Measurements from ENCODE around the gene LIPA. TPM values are rescaled to one million over a fixed set of nuclear protein-coding genes. Genes with fewer than 3 reads are reported as not detected.

Gene LIPA
- total RNA-seq, 1 donor from 2014 or later = 50.4 TPM

DNA sequence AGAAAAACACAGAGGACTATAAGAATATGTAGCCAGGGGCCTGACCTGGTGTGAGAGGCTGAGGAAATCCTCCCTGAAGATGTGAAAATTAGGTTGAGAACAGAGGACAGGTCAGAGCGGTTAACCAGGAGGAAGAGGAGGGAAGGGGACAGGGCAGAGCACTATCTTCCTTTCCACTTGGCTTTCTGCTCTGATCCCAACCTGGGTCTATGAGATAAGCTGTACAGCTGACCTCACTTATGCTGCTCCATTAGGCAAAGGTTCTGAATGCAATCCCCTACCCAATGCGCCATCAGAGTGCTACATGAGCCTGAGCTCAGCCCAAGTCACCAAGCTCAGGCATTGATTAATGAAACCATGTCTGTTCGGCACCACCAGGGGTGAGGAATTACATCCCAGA, 10.5 kb downstream of the LIPA start:
- DNase-seq (ENCODE audit: low read depth) = no peak

DNA sequence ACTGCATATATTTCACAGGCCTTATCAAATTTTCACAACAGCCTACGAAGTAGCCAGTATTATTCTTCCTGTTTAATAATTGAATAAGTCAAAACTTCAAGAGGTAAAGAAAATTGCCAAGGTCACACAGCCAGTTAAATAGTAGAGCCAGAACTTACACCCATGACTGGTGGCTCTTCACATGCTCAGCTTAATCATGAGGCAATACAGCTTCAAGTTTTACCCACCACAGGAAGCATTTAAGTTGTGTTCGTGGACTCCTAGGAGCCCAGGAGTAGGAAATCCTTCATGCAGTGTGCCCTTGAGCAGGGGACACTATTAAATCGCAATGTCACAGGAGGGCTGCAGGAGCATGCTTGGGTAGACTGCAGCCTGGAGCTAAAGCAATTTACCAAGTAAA, 11.1 kb downstream of the LIPA start:
- no peak for DNase-seq (ENCODE audit: low read depth)

DNA sequence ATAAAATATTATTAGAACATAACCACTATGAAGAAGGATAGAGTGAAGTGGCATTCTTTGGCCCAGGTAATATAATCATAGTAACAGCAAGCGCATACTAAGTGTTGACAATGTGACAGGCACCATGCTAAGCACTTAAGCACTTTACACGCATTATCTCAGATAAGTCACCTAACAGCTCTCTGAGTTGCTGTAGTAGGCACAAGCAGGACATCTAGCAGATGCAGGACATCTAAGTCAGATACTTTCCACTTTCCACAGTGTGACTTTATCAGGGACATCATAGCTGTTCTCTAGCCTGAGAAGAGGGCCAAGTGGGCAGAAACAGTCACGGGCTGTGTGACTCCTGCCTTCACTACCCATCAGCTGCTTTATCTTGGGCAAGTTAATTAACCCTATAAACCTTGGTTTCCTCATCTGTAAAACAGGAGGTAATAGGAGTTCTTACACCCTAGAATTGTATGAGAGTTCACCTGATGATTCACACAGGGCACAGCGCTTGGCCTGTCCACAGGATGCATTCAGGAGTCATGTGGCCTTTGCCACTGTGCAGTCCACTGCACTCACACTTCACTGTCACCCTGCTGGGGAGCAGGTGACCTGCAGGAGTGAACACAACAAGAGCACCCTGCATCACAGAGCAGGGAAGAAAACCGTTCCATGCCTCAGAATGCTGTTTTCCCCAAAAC, 12.5 kb downstream of the LIPA start:
- DNase-seq (ENCODE audit: low read depth) = no peak

DNA sequence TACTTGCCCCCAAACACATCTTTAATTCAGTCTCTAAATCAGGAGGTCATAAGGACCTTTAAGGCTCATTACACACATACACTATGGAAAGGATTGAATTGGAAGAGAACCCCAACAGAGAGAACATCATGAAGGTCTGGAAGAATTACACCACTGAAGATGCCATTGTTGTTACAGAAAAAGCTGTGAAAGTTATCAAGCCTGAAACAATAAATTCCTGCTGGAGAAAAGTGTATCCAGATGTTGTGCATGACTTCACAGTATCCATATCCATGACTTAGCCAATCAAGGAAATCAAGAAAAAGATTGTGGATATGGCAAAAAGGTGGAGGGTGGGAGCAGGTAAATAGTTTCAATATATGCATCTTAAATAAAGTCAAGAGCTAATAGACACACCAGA, 13.7 kb downstream of the LIPA start:
- no peak for DNase-seq (ENCODE audit: low read depth)

DNA sequence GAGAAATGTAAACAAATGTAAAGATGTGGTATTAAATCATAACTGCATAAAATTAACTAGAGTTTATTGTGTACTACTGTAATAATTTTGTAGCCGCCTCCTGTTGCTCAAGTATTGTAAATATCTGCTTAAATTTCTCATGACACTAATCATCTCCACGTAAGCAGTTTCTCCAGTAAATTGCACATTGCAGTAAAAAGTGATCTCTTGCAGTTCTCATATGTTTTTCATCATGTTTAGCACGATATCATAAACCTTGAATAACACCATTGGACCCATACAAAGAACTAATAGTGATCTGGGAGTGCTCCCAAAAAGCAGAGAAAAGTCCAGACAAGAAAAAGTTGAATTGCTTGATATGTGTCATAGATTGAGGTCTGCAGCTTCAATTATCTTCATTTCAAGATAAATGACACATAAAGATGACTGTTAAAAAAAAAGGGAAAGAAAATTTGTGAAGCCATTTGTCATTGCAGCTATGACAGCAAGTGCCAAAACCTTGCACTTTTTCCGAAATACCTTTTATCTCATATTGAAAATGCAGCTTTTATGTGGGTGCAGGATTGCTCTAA, 15.3 kb downstream of the LIPA start:
- no peak for DNase-seq (ENCODE audit: low read depth)

DNA sequence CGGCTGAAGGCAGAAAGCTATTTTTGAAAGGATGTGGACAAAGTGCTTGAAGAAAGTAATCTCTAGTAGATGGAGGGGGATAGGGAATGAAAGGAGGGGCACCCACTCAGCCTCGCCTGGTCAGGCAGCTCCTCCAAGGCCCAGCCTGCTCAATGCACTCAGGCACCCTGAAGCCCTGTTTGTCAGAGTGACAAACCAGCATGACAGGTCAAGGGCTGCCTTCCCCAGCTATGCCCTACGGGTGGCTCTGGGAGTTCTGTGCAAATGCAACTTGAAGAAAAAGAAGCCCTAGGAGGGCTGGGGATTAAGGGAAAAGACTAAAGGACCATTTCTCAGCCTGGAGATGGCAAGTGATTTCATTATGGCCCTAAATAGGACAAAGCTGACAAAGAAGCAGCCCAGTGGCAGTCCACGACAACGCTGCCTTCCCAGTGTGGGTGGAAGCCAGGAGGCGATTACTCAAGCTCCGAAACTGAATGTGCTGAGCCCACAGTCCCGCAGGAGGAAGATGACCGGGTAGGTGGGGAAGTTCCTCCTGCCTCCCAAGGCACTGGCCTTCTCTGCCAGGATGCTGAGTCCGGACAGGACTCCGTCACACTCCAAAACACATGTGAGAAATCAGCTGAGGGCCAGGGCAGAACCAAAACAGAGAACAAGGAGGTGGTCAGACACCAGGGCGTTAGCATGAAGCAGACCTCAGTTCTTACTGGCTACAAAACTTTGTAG, 16.3 kb downstream of the LIPA start:
- DNase-seq (ENCODE audit: low read depth) = no peak

DNA sequence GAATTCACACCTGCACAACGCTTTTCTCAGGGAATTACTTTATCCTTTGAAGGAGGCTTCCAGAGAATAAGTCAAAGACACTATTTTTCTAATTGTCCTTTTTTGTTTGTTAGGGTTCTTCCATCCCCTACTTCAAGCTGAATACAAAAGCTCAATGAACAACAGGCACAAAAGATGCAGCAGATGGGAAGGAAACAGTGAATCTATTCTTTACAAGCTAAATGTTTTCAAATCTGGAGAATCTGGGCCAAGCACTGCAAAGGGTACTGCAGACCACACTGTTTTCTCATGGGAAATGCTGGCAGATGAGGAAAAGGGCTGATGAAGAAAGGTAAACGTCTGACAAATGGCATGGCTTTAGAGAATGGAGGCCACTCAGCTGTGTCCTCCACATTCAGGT, 18.5 kb downstream of the LIPA start:
- DNase-seq (ENCODE audit: low read depth) = no peak

DNA sequence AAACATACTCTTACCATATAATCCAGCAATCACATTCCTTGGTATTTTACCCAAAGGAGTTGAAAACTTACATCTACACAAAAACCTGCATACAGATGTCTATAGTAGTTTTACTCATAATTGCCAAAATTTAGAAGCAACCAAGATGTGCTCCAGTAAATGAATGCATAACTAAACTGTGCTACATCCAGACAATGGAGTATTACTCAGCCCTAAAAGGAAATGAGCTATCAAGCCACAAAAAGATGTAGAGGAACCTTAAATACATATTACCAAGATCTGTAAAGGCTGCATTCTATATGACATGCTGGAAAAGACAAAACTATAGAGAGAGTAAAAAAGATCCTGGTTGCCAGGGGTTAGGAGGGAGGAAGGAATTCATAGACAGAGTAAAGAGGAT, 22.6 kb downstream of the LIPA start:
- no peak for DNase-seq (ENCODE audit: low read depth)

DNA sequence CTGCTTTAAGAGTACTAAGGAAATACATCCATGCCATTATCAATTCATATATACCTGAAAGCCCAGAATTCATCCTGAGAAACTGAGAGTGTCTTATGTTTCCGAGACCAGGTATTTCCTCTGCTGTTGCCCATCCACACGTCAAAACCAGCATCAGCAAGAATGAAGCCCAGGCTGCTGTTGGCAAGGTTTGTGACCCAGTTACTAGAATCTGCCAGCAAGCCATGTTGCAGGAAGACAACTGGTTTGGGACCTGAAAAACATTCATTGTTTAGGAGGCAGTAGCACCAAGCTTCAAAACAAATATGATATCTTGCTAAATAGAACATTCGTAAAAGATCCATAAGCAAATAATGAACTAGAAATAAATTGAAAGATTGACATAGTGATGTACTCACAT, 23.4 kb downstream of the LIPA start:
- no peak for DNase-seq (ENCODE audit: low read depth)

DNA sequence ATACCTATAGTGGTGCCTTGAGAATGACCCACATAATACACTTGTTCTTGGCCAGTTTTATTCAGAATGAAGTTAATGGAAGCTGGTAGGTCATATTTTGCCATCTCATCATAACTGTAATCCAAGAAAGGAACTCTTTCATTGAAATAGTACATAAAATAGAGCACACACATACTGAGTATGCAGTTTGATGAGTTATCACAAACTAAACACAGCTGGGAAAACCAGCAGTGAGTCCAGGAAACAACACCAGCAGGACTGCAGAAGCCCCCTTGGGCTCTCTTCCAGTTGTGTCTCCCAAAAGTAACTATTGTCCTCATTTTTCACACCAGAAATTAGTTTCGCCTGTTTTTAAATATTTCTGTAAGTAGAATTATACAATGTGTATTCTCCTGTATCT, 24.7 kb downstream of the LIPA start:
- DNase-seq (ENCODE audit: low read depth) = no peak

DNA sequence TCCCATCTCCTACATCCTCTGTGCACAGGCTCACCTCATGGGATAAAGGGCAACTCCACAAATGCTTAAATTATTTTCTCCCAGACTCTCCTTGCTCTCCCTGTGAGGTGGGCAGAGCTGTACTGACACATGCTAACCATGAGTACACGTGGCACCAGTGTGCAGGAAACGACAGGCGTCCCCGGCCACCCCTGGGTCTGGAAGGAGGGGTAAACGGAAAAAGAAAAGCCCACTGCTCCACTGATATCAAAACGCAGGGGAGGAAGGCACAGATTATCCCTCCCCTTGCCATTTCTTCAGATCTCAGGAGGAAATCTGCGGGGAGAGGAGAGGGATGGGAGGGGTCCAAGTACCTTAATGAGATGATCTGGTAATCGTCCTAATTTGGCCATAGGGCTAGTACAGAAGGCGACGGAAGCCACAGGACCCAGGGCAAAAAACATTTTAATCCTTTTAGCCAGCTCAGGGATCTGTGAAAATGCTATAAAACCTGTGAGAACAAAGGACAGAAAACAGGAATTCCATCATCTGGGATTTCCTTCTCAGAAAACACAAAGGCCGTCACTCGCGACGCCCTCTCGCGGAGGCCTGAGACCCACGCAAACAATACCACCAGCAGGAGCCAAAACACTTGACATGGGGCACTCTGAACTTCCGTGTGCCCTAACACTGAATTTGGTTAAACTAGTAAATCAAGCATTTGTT, 26.7 kb downstream of the LIPA start:
- DNase-seq (ENCODE audit: low read depth) = no peak

DNA sequence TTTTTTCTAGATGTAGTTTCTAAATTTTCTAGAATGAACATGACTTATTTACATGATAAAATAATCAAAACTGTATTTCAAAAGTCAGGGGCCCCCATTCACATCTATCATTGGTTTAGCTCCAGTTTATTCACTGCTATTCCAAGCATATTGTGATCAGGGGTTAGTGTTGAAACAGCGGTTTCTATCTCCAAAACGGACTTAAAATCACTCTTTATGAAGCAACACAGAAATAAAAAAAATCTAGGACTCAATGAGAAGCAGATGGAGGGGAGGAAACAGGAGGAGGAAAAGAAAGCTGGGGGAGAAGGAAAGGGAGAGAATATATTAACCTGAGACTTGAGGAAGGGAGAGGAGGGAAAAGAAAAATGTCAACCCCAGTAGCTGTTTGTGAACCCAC, 29.7 kb downstream of the LIPA start:
- DNase-seq (ENCODE audit: low read depth) = no peak

DNA sequence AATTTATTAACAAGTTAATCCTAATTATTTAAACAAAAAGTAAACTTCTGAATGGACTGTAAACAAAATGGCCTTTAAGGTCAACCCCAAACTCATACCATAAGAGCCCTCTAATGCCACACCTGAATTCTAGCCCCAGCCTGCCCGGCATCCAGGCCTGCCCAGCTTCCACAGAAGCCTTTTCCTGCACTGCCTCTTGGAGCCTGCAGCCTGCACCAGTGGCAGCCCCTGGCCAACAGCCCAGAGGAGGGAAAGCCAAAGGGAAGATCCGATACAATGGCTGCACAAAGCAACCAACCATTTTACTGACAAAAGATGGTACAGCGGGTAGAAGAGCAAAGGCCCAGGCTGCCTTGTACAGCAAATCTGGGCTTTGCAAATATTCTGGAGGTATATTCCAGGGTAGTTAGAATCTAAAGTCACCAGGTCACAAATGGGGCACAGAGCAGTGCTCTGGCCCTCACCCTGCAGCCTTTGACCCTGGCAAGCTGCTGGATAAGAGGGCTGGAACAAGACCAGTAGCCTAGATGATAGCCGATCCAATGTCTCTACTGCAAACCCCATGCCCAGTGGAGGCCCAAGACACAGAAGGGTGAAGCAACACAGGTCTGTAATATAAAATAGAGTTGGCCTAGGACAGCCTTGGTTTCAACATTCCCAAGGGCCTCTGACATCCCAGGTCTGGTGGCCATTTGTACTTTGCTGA, 31.9 kb downstream of the LIPA start:
- no peak for DNase-seq (ENCODE audit: low read depth)

DNA sequence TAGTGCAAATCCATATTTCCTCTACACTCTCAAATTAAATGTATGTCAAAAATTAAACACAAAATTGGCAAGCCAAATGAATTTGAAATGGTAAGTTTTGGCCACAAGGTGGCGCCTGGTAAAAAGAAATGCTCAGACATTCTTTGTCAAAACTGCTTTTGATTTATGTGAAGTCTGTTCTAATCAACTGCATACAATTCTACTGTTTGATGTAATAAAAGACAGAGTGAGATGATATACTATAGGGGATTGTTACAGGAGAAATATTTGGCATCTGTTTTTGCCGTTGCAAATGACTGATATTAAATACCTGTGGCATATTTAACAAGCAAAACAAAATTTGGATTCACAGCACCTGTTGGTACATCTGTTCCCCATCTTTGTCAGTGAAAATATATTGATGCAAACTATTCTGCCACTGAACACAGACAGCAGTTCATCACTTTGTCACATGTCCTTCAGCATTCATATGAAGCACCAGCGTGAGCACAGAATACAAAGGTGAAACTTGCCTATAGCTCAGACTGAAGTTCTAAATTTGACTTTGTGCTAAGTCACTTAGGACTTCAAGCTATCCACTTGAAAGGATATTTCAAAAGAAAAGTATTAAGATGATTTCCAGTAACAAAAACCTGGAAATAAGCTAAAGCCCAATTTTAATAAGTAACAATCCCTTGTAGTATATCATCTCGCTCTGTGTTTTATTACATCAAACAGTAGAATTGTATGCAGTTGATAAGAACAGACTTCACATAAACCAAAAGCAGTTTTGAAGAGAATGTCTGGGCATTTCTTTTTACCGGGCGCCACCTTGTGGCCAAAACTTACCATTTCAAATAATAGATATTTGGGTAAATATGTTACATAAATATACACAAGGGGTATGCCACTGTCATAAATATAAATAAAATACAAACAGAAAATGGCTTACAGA, 34.3 kb downstream of the LIPA start:
- peak; percentile 60 for DNase-seq (ENCODE audit: low read depth)

DNA sequence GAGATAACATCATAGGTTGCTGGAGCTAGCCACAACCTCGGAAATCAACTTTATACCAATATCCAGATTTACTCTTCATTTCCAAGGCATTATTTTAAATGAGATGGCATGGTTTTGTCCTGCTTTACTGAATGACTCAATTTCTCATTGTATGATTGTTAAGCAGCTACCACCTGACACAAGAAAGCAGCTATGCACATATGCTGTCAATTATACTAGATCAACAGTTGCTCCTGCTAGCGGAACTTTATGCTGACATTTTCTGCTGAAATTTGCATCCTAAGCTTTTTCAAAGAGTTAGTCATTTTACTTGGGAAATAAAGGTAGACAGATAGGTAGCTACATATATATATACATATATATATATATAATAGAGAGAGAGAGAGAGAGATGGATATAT, 35.5 kb downstream of the LIPA start:
- DNase-seq (ENCODE audit: low read depth) = no peak

DNA sequence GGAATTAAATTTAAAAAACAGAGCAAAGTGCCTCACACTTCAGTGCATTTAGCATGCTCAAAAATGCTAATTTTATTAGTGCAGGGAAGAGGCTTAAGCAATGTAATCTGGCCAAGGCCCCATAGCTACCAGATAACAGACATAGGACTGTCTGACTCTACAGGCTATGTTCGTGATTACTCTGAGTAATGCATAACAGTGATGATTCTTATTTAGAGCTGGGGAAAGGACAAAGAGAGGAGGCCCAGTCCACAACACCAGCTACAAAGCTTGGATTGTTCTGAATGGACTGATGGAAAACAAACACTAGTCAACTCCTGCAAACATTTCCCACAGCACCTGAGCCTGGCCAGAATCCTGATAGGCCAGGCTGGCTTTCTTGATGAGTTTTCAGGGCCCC, 36.1 kb downstream of the LIPA start:
- no peak for DNase-seq (ENCODE audit: low read depth)

DNA sequence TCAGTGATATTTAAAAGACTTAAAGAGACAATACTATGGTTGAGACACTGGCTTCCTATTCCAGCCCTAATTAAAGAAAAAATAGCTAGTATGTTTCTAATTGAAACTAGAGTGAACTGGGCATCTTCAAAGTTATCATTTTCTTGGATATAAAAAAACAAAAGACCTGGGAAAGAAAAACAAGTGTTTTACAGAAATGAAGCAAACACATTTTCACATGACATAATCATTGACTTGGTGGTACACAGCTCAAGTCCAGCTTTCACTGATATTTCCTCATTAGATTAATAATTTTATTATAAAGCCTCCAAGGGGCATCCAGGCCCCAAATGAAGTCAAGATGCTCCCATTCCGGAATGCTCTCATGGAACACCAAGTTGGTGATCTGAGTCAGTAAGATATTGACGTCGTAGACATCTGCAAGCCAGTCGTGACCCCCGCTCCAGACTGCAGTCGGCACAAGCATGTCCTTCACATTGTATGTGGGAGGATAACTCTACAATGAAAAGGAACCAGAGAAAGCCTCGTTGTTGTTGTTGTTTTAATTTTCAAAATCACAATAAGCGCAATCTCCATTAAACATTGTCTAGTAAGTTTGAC, 36.9 kb downstream of the LIPA start:
- no peak for DNase-seq (ENCODE audit: low read depth)

DNA sequence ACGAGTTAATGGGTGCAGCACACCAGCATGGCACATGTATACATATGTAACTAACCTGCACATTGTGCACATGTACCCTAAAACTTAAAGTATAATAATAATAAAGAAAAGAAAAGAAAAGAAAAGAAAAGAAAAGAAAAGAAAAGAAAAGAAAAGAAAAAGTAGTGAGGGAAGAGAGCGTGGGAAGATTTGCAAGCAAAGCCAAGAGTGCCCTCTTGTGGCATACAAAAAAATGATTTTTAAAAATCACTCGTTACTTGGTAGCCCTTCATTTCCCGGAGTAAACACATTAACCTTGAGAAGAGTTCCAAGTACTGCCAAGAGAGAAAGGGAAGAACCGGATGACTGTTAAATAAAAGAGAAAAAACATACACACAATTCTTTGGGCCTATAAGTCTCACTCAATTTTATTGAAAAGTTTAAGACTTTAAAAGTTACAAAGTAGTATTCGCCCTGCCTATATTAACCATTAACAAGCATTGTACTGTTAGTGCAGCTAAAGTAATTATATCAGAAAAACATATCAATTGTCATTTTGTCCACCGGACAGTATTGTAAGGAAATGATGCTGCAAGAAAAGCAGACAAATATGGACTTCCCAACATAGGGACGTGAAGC, 38.3 kb downstream of the LIPA start:
- peak; percentile 70 for DNase-seq (ENCODE audit: low read depth)

DNA sequence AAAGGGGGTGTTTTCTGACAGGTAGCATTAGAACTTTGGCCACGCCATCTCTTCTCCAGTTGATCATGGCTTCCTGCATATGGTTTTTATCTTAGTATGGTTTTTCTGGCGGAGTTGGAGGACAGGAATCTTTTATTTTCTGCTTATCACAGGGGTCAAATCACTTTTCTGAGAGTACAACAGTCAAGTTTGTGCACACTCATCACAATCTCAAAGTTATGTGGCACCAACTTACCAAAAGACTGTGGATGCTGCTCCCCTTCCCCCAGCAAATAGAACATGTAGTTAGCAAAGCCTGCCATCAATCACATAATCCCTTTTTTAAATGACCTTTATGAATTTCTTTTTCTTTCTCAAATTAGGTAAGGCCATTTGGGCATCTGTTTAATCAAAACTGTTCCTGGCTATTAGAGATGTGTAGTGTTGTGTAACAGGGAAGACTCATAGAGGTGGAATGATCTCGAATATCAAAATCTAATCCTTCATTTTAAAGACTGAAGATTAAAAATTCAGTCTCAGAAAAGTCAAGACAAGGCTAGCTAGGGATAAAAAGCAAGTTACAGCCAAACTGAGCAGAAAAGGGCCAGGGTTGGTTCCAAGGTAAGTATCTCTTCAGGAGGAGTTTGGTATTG, 40.7 kb downstream of the LIPA start:
- no peak for DNase-seq (ENCODE audit: low read depth)

DNA sequence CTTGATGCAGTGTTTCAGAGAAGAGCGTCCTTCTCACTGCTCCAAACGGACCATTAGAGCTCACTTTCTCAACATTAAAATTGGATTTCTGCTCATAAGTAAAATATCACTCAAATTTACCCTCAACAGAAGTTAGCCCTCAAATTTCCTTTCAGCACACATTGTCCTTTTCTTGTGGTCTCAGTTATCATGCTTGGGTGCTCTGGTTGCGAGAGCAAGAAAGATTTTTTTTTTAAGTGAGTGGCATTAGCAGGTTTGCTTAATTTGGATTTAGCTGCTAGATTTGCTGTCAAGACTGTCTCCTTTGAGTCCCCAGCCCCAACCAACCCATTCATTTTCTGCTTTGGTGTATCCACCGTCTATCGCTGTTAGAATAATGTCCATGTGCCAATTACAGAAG, 41.9 kb downstream of the LIPA start:
- DNase-seq (ENCODE audit: low read depth) = peak; percentile 26
